HepG2 (cell line): Measurements from ENCODE around the gene OSBPL8. TPM values are rescaled to one million over a fixed set of nuclear protein-coding genes. Genes with fewer than 3 reads are reported as not detected.

Experiments
- ATAC-seq: fragments of 200-7000 bp; cut with Tn5 transposase; 3 replicates; pipeline ENCODE4 v1.9.1; 2020; ENCODE audit warnings: mild to moderate bottlenecking, moderate library complexity
- BruUV-seq: library from RNA; stranded (reverse); fragments of 400-500 nt; replicated peaks from 2 replicates; lab custom pipeline; 2021; lab: Mats Ljungman, UMichigan
- CTCF ChIA-PET: fragments of 300-600 bp; formaldehyde crosslinking; extraction: SDS; loops from one replicate; lab custom pipeline; 2021; ENCODE audit warnings: low total read pairs, inconsistent platforms, low intra/inter-chr PET ratio; lab: Yijun Ruan, JAX
- POLR2A ChIA-PET: fragments of 350-600 bp; sonication (Branson Sonifier 250); formaldehyde crosslinking; loops from one replicate; lab custom pipeline; 2020; ENCODE audit warnings: antibody characterized with exemption, inconsistent platforms; lab: Yijun Ruan, JAX
- DNase-seq: peaks from one replicate; pipeline ENCODE4 v3.0.0-alpha.2; 2015; ENCODE audit warnings: low spot score
- FAIRE-seq: peaks from 3 replicates; lab custom pipeline; 2011; peaks lifted over from hg19 to GRCh38; lab: Jason Lieb, UNC
- H2AFZ ChIP-seq: one replicate; pipeline ENCODE4 v1.6.1; 2011; ENCODE audit warnings: low read length, inconsistent platforms
- H3K27ac ChIP-seq: fragments of 300-600 bp; 3 replicates; pipeline ENCODE4 v1.8.0; 2011; ENCODE audit warnings: mixed run types, mild to moderate bottlenecking, mixed read lengths, low read length, inconsistent platforms; ENCODE audit not compliant: insufficient read depth; ENCODE audit errors: extremely low read length
- H3K27me3 ChIP-seq, 2 experiments: fragments of 200-600 bp in 1 of 2; 2 replicates in 1 of 2; 3 replicates in 1 of 2; pipeline versions ENCODE4 v1.6.0 to v1.8.0; 2011; ENCODE audit warnings: low read length in 2 of 2, mild to moderate bottlenecking in 2 of 2, moderate library complexity in 2 of 2, inconsistent platforms in 1 of 2; ENCODE audit not compliant: insufficient read depth in 2 of 2, control insufficient read depth in 1 of 2
- H3K36me3 ChIP-seq, 2 experiments: fragments of 200-600 bp in 1 of 2; replicated peaks in 1 of 2; 2 replicates in 1 of 2; 3 replicates in 1 of 2; pipeline versions ENCODE4 v1.5.1 to v1.8.0; 2011; ENCODE audit warnings: low read length in 2 of 2, inconsistent platforms in 1 of 2; ENCODE audit not compliant: insufficient read depth in 2 of 2, control insufficient read depth in 1 of 2
- H3K4me1 ChIP-seq: 2 replicates; pipeline ENCODE4 v1.5.1; 2012; ENCODE audit warnings: low read length, inconsistent platforms; ENCODE audit not compliant: insufficient read depth
- H3K4me2 ChIP-seq: 2 replicates; pipeline ENCODE4 v1.6.0; 2011; ENCODE audit warnings: low read depth, low read length, inconsistent platforms
- H3K4me3 ChIP-seq, 3 experiments: fragments of 200-600 bp in 1 of 3; sonication (generic), shearing (Covaris generic) in 1 of 3; replicated peaks in 1 of 3; 2 replicates each; pipeline ENCODE4 v1.5.1; 2011 to 2016; ENCODE audit warnings: low read length in 3 of 3, inconsistent platforms in 2 of 3, low read depth in 2 of 3, mild to moderate bottlenecking in 2 of 3, control low read depth in 1 of 3, mixed read lengths in 1 of 3; ENCODE audit not compliant: insufficient read depth in 1 of 3
- H3K79me2 ChIP-seq: one replicate; pipeline ENCODE4 v1.6.1; 2011; ENCODE audit warnings: low read length, inconsistent platforms; ENCODE audit not compliant: insufficient read depth
- H3K9ac ChIP-seq: 2 replicates; pipeline ENCODE4 v1.6.0; 2011; ENCODE audit warnings: mild to moderate bottlenecking, low read depth, low read length, inconsistent platforms; ENCODE audit not compliant: insufficient read depth
- H3K9me3 ChIP-seq: 2 replicates; pipeline ENCODE4 v1.5.1; 2012; ENCODE audit warnings: mild to moderate bottlenecking, low read length
- H4K20me1 ChIP-seq: 2 replicates; pipeline ENCODE4 v1.6.0; 2011; ENCODE audit warnings: inconsistent platforms, mild to moderate bottlenecking, low read length, moderate library complexity; ENCODE audit not compliant: insufficient read depth
- MATR3 ChIP-seq: sonication (generic); formaldehyde crosslinking; IDR thresholded peaks from 2 replicates; pipeline ENCODE4 v1.4.0; 2020; ENCODE audit warnings: missing genetic modification reagents
- NCOR1 ChIP-seq: fragments of 200-600 bp; sonication (generic); IDR thresholded peaks from 2 replicates; pipeline ENCODE4 v1.7.0; 2017; ENCODE audit warnings: antibody characterized with exemption, low read length, borderline replicate concordance
- NFYC ChIP-seq: IDR thresholded peaks from 2 replicates; pipeline ENCODE4 v1.6.1; 2016; ENCODE audit warnings: missing genetic modification reagents, missing compliant biosample characterization
- PTBP1 ChIP-seq: fragments of 200-400 bp; formaldehyde crosslinking; IDR thresholded peaks from 2 replicates; pipeline ENCODE4 v1.6.1; 2018; ENCODE audit warnings: low read length, low read depth; ENCODE audit not compliant: poor library complexity, severe bottlenecking
- REPIN1 ChIP-seq: sonication (generic); formaldehyde crosslinking; IDR thresholded peaks from 2 replicates; pipeline ENCODE4 v1.8.0; 2022; ENCODE audit warnings: missing genetic modification reagents, low read depth, mild to moderate bottlenecking, borderline replicate concordance
- SALL2 ChIP-seq: sonication (generic); formaldehyde crosslinking; IDR thresholded peaks from 2 replicates; pipeline ENCODE4 v1.8.1; 2023; ENCODE audit warnings: mild to moderate bottlenecking, missing genetic modification reagents, inconsistent platforms
- SIN3A ChIP-seq: IDR thresholded peaks from 2 replicates; pipeline ENCODE4 v1.6.1; 2011; ENCODE audit warnings: low read depth, mild to moderate bottlenecking, control low read depth, low read length, borderline replicate concordance
- SNAI1 ChIP-seq: sonication (generic); formaldehyde crosslinking; IDR thresholded peaks from 2 replicates; pipeline ENCODE4 v1.5.0; 2020; ENCODE audit warnings: mild to moderate bottlenecking, missing genetic modification reagents, borderline replicate concordance
- SOX5 ChIP-seq: IDR thresholded peaks from 2 replicates; pipeline ENCODE4 v1.6.1; 2016; ENCODE audit warnings: borderline replicate concordance
- TBP ChIP-seq: sonication (generic); formaldehyde crosslinking; IDR thresholded peaks from 2 replicates; pipeline ENCODE4 v1.5.0; 2020; ENCODE audit warnings: missing genetic modification reagents
- ZGPAT ChIP-seq: IDR thresholded peaks from 2 replicates; pipeline ENCODE4 v1.6.1; 2016; ENCODE audit warnings: mild to moderate bottlenecking
- ZNF672 ChIP-seq: sonication (generic); formaldehyde crosslinking; IDR thresholded peaks from 2 replicates; pipeline ENCODE4 v1.8.1; 2022; ENCODE audit warnings: missing genetic modification reagents
- ZNF766 ChIP-seq: sonication (generic); formaldehyde crosslinking; IDR thresholded peaks from 2 replicates; pipeline ENCODE4 v1.5.0; 2020; ENCODE audit warnings: missing genetic modification reagents, borderline replicate concordance
- ZNF770 ChIP-seq: sonication (generic); formaldehyde crosslinking; IDR thresholded peaks from 2 replicates; pipeline ENCODE4 v1.5.0; 2020; ENCODE audit warnings: mild to moderate bottlenecking, missing genetic modification reagents
- WGBS: methylation state at CpG from one replicate; pipeline ENCODE4 v1.1.6; 2017; ENCODE audit warnings: low lambda C conversion rate; 5-methylcytosine and 5-hydroxymethylcytosine counted together
- in situ Hi-C: cut with HindIII; loops from 2 replicates; pipeline ENCODE4 v1.10.0; 2017; ENCODE audit warnings: low pct_unique_long_range_greater_than_20kb; ENCODE audit not compliant: extremely low pct_ligation_motif_present
- intact Hi-C: fragments of 100-400 bp; cut with micrococcal nuclease; formaldehyde crosslinking; loops from one replicate; pipeline ENCODE4 v1.10.0; 2022; ENCODE audit not compliant: unreplicated experiment
- polyA plus RNA-seq, 8 experiments: library from polyadenylated mRNA; depleted of rRNA in 3 of 8; stranded (reverse) in 7 of 8; unstranded in 1 of 8; fragments of >200 nt; fragmentation: Illumina TruSeq in 4 of 8; extraction: Trizol in 4 of 8; gene quantifications; 2 replicates each; pipeline versions ENCODE4 v1.2.1 to v1.2.3, GENCODE V29; 2011 to 2016; ENCODE audit warnings: low read depth in 4 of 8, missing spikeins in 1 of 8, mixed read lengths in 1 of 8; ENCODE audit not compliant: insufficient read depth in 1 of 8
- total RNA-seq, 5 experiments: library from RNA; depleted of rRNA; stranded (reverse); fragments of >200 nt; fragmentation: Illumina TruSeq; extraction: Trizol; gene quantifications; 2 replicates each; pipeline ENCODE4 v1.2.3, GENCODE V29; 2016; ENCODE audit warnings: low read depth in 1 of 5
- TF ChIP-seq, protein P1 (sequence below): sonication (generic); formaldehyde crosslinking; IDR thresholded peaks from 2 replicates; pipeline ENCODE4 v1.5.0; 2020; ENCODE audit warnings: missing genetic modification reagents
- TF ChIP-seq, protein P2 (sequence below): IDR thresholded peaks from 2 replicates; pipeline ENCODE4 v1.6.1; 2016; ENCODE audit warnings: missing biosample characterization, missing genetic modification reagents, low read depth
- TF ChIP-seq, protein P3 (sequence below): sonication (generic); formaldehyde crosslinking; IDR thresholded peaks from 2 replicates; pipeline ENCODE4 v1.8.0; 2022; ENCODE audit warnings: missing genetic modification reagents, mild to moderate bottlenecking, moderate library complexity, borderline replicate concordance

The OSBPL8 gene
- total and polyA plus RNA-seq, 2 of the 13 experiments (the other 11 are each of a cell fraction or from before 2014, with no cell fraction given), result 11.0 to 33.9 TPM

GRCh38 chr12:76345569-76345968 lies 214.0 kb downstream of the OSBPL8 start:
- POLR2A ChIA-PET, result no interaction called here
- H3K27ac ChIP-seq, result no peak overlapping the region
- 100% methylated on average over 1 of the region's 1 CpG for WGBS
- no peaks in the 10 kb centered on the region for H4K20me1 ChIP-seq
- in situ Hi-C loops, result loop anchor here (10.0 kb wide), 1 partner anchor 831 kb away; the partner anchor contains the start of gene KRR1
- H3K4me2 ChIP-seq, result no peak overlapping the region
- H3K4me3 ChIP-seq, result no peak overlapping the region
- peaks cover 19% of the 10 kb centered on the region for H3K4me1 ChIP-seq
- no TSS peak for BruUV-seq
- no peak for ATAC-seq
- intact Hi-C loops, result loop anchor here (10.0 kb wide), 1 partner anchor 861 kb away; the partner anchor contains the start of gene GLIPR1
- FAIRE-seq, result no peak
- peaks cover 4% of the 10 kb centered on the region for H3K79me2 ChIP-seq
- no peaks in the 10 kb centered on the region for H3K9me3 ChIP-seq
- CTCF ChIA-PET, result no interaction called here
- H3K27me3 ChIP-seq, result no peaks in the 10 kb centered on the region; a peak in 1 of 5 replicates
- no peak for DNase-seq
- H3K9ac ChIP-seq, result no peak overlapping the region
- H2AFZ ChIP-seq, result no peak overlapping the region
- no peaks in the 10 kb centered on the region for H3K36me3 ChIP-seq
- TF ChIP-seq SALL2, result no peak
- no peak for TF ChIP-seq TBP (CRISPR knock-in tag)
- TF ChIP-seq, protein P1, sequence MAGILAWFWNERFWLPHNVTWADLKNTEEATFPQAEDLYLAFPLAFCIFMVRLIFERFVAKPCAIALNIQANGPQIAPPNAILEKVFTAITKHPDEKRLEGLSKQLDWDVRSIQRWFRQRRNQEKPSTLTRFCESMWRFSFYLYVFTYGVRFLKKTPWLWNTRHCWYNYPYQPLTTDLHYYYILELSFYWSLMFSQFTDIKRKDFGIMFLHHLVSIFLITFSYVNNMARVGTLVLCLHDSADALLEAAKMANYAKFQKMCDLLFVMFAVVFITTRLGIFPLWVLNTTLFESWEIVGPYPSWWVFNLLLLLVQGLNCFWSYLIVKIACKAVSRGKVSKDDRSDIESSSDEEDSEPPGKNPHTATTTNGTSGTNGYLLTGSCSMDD (CRISPR knock-in tag), result no peak
- TF ChIP-seq SNAI1, result no peak
- no peak for TF ChIP-seq REPIN1
- TF ChIP-seq MATR3 (CRISPR knock-in tag), result no peak
- TF ChIP-seq SIN3A, result no peak
- TF ChIP-seq PTBP1, result no peak
- no peak for TF ChIP-seq SOX5
- TF ChIP-seq ZNF766 (CRISPR knock-in tag), result no peak
- no peak for TF ChIP-seq ZGPAT
- TF ChIP-seq, protein P2, sequence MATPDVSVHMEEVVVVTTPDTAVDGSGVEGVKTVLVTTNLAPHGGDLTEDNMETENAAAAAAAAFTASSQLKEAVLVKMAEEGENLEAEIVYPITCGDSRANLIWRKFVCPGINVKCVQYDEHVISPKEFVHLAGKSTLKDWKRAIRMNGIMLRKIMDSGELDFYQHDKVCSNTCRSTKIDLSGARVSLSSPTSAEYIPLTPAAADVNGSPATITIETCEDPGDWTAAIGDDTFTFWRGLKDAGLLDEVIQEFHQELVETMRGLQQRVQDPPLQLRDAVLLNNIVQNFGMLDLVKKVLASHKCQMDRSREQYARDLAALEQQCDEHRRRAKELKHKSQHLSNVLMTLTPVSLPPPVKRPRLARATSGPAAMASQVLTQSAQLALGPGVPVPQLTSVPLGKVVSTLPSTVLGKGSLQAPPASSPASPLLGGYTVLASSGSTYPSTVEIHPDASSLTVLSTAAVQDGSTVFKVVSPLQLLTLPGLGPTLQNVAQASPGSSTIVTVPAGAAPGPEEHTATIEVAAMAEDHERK (CRISPR knock-in tag), result no peak
- TF ChIP-seq ZNF672, result no peak
- TF ChIP-seq, protein P3, sequence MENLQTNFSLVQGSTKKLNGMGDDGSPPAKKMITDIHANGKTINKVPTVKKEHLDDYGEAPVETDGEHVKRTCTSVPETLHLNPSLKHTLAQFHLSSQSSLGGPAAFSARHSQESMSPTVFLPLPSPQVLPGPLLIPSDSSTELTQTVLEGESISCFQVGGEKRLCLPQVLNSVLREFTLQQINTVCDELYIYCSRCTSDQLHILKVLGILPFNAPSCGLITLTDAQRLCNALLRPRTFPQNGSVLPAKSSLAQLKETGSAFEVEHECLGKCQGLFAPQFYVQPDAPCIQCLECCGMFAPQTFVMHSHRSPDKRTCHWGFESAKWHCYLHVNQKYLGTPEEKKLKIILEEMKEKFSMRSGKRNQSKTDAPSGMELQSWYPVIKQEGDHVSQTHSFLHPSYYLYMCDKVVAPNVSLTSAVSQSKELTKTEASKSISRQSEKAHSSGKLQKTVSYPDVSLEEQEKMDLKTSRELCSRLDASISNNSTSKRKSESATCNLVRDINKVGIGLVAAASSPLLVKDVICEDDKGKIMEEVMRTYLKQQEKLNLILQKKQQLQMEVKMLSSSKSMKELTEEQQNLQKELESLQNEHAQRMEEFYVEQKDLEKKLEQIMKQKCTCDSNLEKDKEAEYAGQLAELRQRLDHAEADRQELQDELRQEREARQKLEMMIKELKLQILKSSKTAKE, result no peak
- no peak for TF ChIP-seq ZNF770 (CRISPR knock-in tag)
- TF ChIP-seq NFYC (CRISPR knock-in tag), result no peak
- no peak for TF ChIP-seq NCOR1
